ENCODE results near the gene CXXC5.

Gene CXXC5

GRCh38 chr5:139657363-139658321 is 9.5 kb downstream of the CXXC5 start:
- TF ChIP-seq CTCF (IDR thresholded peaks at IDR 0.05) = no peak

- no peak for TF ChIP-seq CTCF (IDR thresholded peaks at IDR 0.05)
These were observed 10.4 kb downstream of the CXXC5 start for GRCh38 chr5:139658501-139658927.

GRCh38 chr5:139658928-139659667 is 10.9 kb downstream of the CXXC5 start:
- no peak for TF ChIP-seq CTCF (IDR thresholded peaks at IDR 0.05)

GRCh38 chr5:139659695-139660101 is 11.5 kb downstream of the CXXC5 start:
- no peak for TF ChIP-seq CTCF (IDR thresholded peaks at IDR 0.05)

GRCh38 chr5:139660105-139660922 is 12.2 kb downstream of the CXXC5 start:
- TF ChIP-seq CTCF (IDR thresholded peaks at IDR 0.05) = no peak

GRCh38 chr5:139660923-139661814 is 13.0 kb downstream of the CXXC5 start:
- TF ChIP-seq CTCF (IDR thresholded peaks at IDR 0.05) = no peak
